Nephron progenitor cell (in vitro differentiated cells): ENCODE data around the gene AXIN2.

Experiments
- DNase-seq: peaks from one replicate; pipeline ENCODE4 v3.0.0; 2021
- H3K27ac Mint-ChIP-seq: 2 replicates; pipeline ENCODE4 v1.8.0; 2021; ENCODE audit warnings: mild to moderate bottlenecking, moderate library complexity, mixed read lengths
- H3K27me3 Mint-ChIP-seq: 2 replicates; pipeline ENCODE4 v1.8.0; 2021; ENCODE audit warnings: mild to moderate bottlenecking, low read depth, mixed read lengths; ENCODE audit not compliant: poor library complexity
- H3K36me3 Mint-ChIP-seq: 2 replicates; pipeline ENCODE4 v1.8.0; 2021; ENCODE audit warnings: low read depth, mixed read lengths
- H3K4me1 Mint-ChIP-seq: 2 replicates; pipeline ENCODE4 v1.8.0; 2021; ENCODE audit warnings: mixed read lengths
- H3K4me3 Mint-ChIP-seq: 2 replicates; pipeline ENCODE4 v1.8.0; 2021; ENCODE audit warnings: mild to moderate bottlenecking, moderate library complexity, mixed read lengths
- H3K9me3 Mint-ChIP-seq: 2 replicates; pipeline ENCODE4 v1.8.0; 2021; ENCODE audit warnings: mild to moderate bottlenecking, moderate library complexity, mixed read lengths
- CTCF ChIP-seq: fragments of 200-600 bp; sonication (generic); IDR thresholded peaks from 2 replicates; pipeline ENCODE4 v1.5.0; 2021; ENCODE audit warnings: antibody characterized with exemption

AXIN2 gene

GRCh38 chr17:65495122-65496055 is 66.1 kb downstream of the AXIN2 start:
- Mint-ChIP-seq H3K4me3 (peak overlapping the region; percentile 70), H3K27me3 (peaks cover 15% of the 10 kb centered on the region), H3K9me3 (no peaks in the 10 kb centered on the region), H3K36me3 (no peaks in the 10 kb centered on the region), H3K4me1 (peaks cover 52% of the 10 kb centered on the region), H3K27ac (peak overlapping the region; percentile 82)
- no peak for TF ChIP-seq CTCF
- peak; percentile 46 for DNase-seq

- no peak for TF ChIP-seq CTCF
- H3K27me3 Mint-ChIP-seq, result peaks cover 15% of the 10 kb centered on the region
- H3K4me3 Mint-ChIP-seq, result no peak overlapping the region
- H3K9me3 Mint-ChIP-seq, result peaks cover 4% of the 10 kb centered on the region
- peaks cover 22% of the 10 kb centered on the region for H3K4me1 Mint-ChIP-seq
- H3K36me3 Mint-ChIP-seq, result no peaks in the 10 kb centered on the region
- DNase-seq, result no peak
- H3K27ac Mint-ChIP-seq, result peak overlapping the region; percentile 92
Measured at GRCh38 chr17:65489413-65490155, 71.9 kb downstream of the AXIN2 start.

GRCh38 chr17:65488665-65489064 is 72.8 kb downstream of the AXIN2 start:
- H3K4me3 Mint-ChIP-seq, result no peak overlapping the region
- peaks cover 14% of the 10 kb centered on the region for H3K27me3 Mint-ChIP-seq
- no peak for DNase-seq
- TF ChIP-seq CTCF, result no peak
- peaks cover 22% of the 10 kb centered on the region for H3K4me1 Mint-ChIP-seq
- H3K36me3 Mint-ChIP-seq, result no peaks in the 10 kb centered on the region
- H3K27ac Mint-ChIP-seq, result no peak overlapping the region
- H3K9me3 Mint-ChIP-seq, result peaks cover 4% of the 10 kb centered on the region

GRCh38 chr17:65487990-65488389 is 73.5 kb downstream of the AXIN2 start:
- H3K4me1 Mint-ChIP-seq, result peaks cover 22% of the 10 kb centered on the region
- no peak for DNase-seq

GRCh38 chr17:65487161-65487560 is 74.3 kb downstream of the AXIN2 start:
- H3K36me3 Mint-ChIP-seq, result no peaks in the 10 kb centered on the region
- peaks cover 20% of the 10 kb centered on the region for H3K4me1 Mint-ChIP-seq
- no peak for TF ChIP-seq CTCF
- H3K9me3 Mint-ChIP-seq, result peaks cover 14% of the 10 kb centered on the region
- no peak overlapping the region for H3K4me3 Mint-ChIP-seq
- H3K27me3 Mint-ChIP-seq, result peaks cover 8% of the 10 kb centered on the region
- no peak for DNase-seq
- no peak overlapping the region for H3K27ac Mint-ChIP-seq

More at GRCh38 chr17:65487990-65488389, 73.5 kb downstream of the AXIN2 start:
- Mint-ChIP-seq H3K36me3 (no peaks in the 10 kb centered on the region), H3K27me3 (peaks cover 8% of the 10 kb centered on the region), H3K27ac (no peak overlapping the region), H3K4me3 (no peak overlapping the region), H3K9me3 (peaks cover 10% of the 10 kb centered on the region)
- TF ChIP-seq CTCF, result no peak
